Neutrophil (primary cell): ENCODE results near the gene MID1.

Source experiments
- H3K27ac ChIP-seq: fragments of 200-600 bp; sonication (generic); 2 replicates; pipeline ENCODE4 v1.5.1; 2016; ENCODE audit warnings: mild to moderate bottlenecking, moderate library complexity
- H3K27me3 ChIP-seq: fragments of 200-600 bp; sonication (generic); 2 replicates; pipeline ENCODE4 v1.6.0; 2016; ENCODE audit warnings: mild to moderate bottlenecking
- H3K36me3 ChIP-seq: fragments of 200-600 bp; sonication (generic); 2 replicates; pipeline ENCODE4 v1.5.1; 2017
- H3K4me1 ChIP-seq, 2 experiments: fragments of 200-600 bp in 1 of 2; sonication (generic) in 1 of 2; 1 replicate in 1 of 2; 2 replicates in 1 of 2; pipeline versions ENCODE4 v1.5.1 to v1.6.1; 2013 to 2016; ENCODE audit warnings: low read depth in 1 of 2, low read length in 1 of 2, mild to moderate bottlenecking in 1 of 2, moderate library complexity in 1 of 2; ENCODE audit not compliant: control insufficient read depth in 1 of 2, insufficient read depth in 1 of 2
- H3K4me3 ChIP-seq, 2 experiments: fragments of 200-600 bp in 1 of 2; sonication (generic) in 1 of 2; 1 replicate in 1 of 2; 2 replicates in 1 of 2; pipeline ENCODE4 v1.5.1; 2013 to 2016; ENCODE audit warnings: low read depth in 1 of 2, low read length in 1 of 2, mild to moderate bottlenecking in 1 of 2, moderate library complexity in 1 of 2
- H3K9me3 ChIP-seq: fragments of 200-600 bp; sonication (generic); 2 replicates; pipeline ENCODE4 v1.5.1; 2016
- CTCF ChIP-seq: fragments of 200-600 bp; sonication (generic); IDR thresholded peaks from 2 replicates; pipeline ENCODE4 v1.5.1; 2016; ENCODE audit warnings: antibody characterized with exemption

The MID1 gene

GRCh38 chrX:10482708-10483107, 137.7 kb downstream of the MID1 start:
- no peak overlapping the region for H3K27ac ChIP-seq
- no peaks in the 10 kb centered on the region for H3K36me3 ChIP-seq
- no peaks in the 10 kb centered on the region for H3K4me1 ChIP-seq
- H3K9me3 ChIP-seq = no peaks in the 10 kb centered on the region
- no peak for TF ChIP-seq CTCF
- no peaks in the 10 kb centered on the region for H3K27me3 ChIP-seq
- no peak overlapping the region for H3K4me3 ChIP-seq

GRCh38 chrX:10482261-10482660, 138.1 kb downstream of the MID1 start:
- no peak overlapping the region for H3K27ac ChIP-seq
- H3K27me3 ChIP-seq = no peaks in the 10 kb centered on the region
- no peak overlapping the region for H3K4me3 ChIP-seq
- H3K4me1 ChIP-seq = no peaks in the 10 kb centered on the region
- no peaks in the 10 kb centered on the region for H3K36me3 ChIP-seq
- TF ChIP-seq CTCF = no peak
- H3K9me3 ChIP-seq = no peaks in the 10 kb centered on the region

GRCh38 chrX:10480861-10481260, 139.5 kb downstream of the MID1 start:
- TF ChIP-seq CTCF = no peak
- H3K9me3 ChIP-seq = no peaks in the 10 kb centered on the region
- no peak overlapping the region for H3K27ac ChIP-seq
- H3K27me3 ChIP-seq = no peaks in the 10 kb centered on the region
- no peaks in the 10 kb centered on the region for H3K36me3 ChIP-seq
- H3K4me3 ChIP-seq = no peak overlapping the region
- no peaks in the 10 kb centered on the region for H3K4me1 ChIP-seq

- H3K4me1 ChIP-seq = no peaks in the 10 kb centered on the region
- H3K4me3 ChIP-seq = no peak overlapping the region
- H3K36me3 ChIP-seq = no peaks in the 10 kb centered on the region
- H3K9me3 ChIP-seq = no peaks in the 10 kb centered on the region
- no peak for TF ChIP-seq CTCF
- H3K27ac ChIP-seq = no peak overlapping the region
- no peaks in the 10 kb centered on the region for H3K27me3 ChIP-seq
These were observed 140.9 kb downstream of the MID1 start for GRCh38 chrX:10479508-10479907.

- no peaks in the 10 kb centered on the region for H3K27me3 ChIP-seq
- H3K27ac ChIP-seq = no peak overlapping the region
- H3K36me3 ChIP-seq = no peaks in the 10 kb centered on the region
- no peaks in the 10 kb centered on the region for H3K4me1 ChIP-seq
- TF ChIP-seq CTCF = no peak
- H3K9me3 ChIP-seq = no peaks in the 10 kb centered on the region
- H3K4me3 ChIP-seq = no peak overlapping the region
These were observed 142.9 kb downstream of the MID1 start for GRCh38 chrX:10477525-10477924.
